Measurements from ENCODE around the gene TTBK2.

DNA sequence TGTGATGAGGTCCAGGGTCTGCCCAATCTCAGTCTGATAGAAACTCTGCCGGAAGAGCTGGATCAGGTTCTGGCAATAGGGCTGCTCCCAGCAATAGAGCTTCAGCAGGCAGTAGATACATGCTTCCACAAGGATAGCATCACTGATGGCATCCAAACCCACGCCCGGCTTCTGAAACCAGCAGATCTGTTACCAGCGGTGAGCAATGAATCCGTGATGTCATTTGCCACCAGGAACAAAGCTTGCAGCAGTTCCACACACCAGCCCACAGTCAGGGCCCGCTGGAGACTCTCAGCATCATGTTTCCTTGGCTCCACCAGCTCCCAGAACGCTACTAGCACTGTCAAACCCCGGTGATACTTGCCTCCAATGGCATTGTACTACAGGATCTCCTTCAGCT is 19.3 kb upstream of the TTBK2 start:
- no peak for TF ChIP-seq CTCF (conservative IDR thresholded peaks at IDR 0.05; ENCODE audit: low read length)
- no peak for TF ChIP-seq EZH2phosphoT487 (IDR thresholded peaks at IDR 0.05; ENCODE audit: borderline replicate concordance, low read depth, low read length)

Data from OCI-LY7 (cell line).